GM19467 (cell line): Measurements from ENCODE around the gene NCOR2.
A peak's percentile ranks its signal among the peaks of the same experiment; 100 is the strongest.

ENCODE experiments used
- ATAC-seq: cut with Tn5 transposase; IDR thresholded peaks from one replicate; pipeline ENCODE4 v1.9.1; 2021; ENCODE audit warnings: mild to moderate bottlenecking, moderate library complexity; ENCODE audit not compliant: unreplicated experiment

Gene NCOR2

GRCh38 chr12:124577986-124578385 is 10.6 kb upstream of the NCOR2 start:
- no peak for ATAC-seq

- no peak for ATAC-seq
Observed at GRCh38 chr12:124577374-124577773, 10.0 kb upstream of the NCOR2 start.

GRCh38 chr12:124576061-124576650 is 8.7 kb upstream of the NCOR2 start:
- ATAC-seq = no peak

GRCh38 chr12:124573839-124574786 is 6.7 kb upstream of the NCOR2 start:
- ATAC-seq = no peak

- no peak for ATAC-seq
Observed at GRCh38 chr12:124571556-124571955, 4.1 kb upstream of the NCOR2 start.

- ATAC-seq = no peak
Observed at GRCh38 chr12:124570810-124571209, 3.4 kb upstream of the NCOR2 start.

GRCh38 chr12:124569375-124570148 is 2.1 kb upstream of the NCOR2 start:
- no peak for ATAC-seq

GRCh38 chr12:124568431-124569374 is 1.3 kb upstream of the NCOR2 start:
- ATAC-seq = no peak

GRCh38 chr12:124567673-124568373 is 411 bp upstream of the NCOR2 start:
- ATAC-seq = peak; percentile 43

- ATAC-seq = peak; percentile 33
Observed at GRCh38 chr12:124566161-124566996, 1.0 kb downstream of the NCOR2 start.

GRCh38 chr12:124565656-124566160 is 1.7 kb downstream of the NCOR2 start:
- ATAC-seq = no peak

GRCh38 chr12:124564971-124565491 is 2.4 kb downstream of the NCOR2 start:
- no peak for ATAC-seq

GRCh38 chr12:124564232-124564958 is 3.0 kb downstream of the NCOR2 start:
- ATAC-seq = no peak

GRCh38 chr12:124563809-124564208 is 3.6 kb downstream of the NCOR2 start:
- no peak for ATAC-seq

- ATAC-seq = no peak
Observed at GRCh38 chr12:124563401-124563800, 4.0 kb downstream of the NCOR2 start.

GRCh38 chr12:124562796-124563181 is 4.6 kb downstream of the NCOR2 start:
- ATAC-seq = no peak

- no peak for ATAC-seq
Observed at GRCh38 chr12:124562018-124562795, 5.2 kb downstream of the NCOR2 start.
